Measurements from ENCODE around the gene CAB39. TPM values are rescaled to one million over a fixed set of nuclear protein-coding genes. Genes with fewer than 3 reads are reported as not detected.

Gene CAB39
- total and polyA plus RNA-seq, 8 donors: 9.9 to 41.6 (median 21.0) TPM

DNA sequence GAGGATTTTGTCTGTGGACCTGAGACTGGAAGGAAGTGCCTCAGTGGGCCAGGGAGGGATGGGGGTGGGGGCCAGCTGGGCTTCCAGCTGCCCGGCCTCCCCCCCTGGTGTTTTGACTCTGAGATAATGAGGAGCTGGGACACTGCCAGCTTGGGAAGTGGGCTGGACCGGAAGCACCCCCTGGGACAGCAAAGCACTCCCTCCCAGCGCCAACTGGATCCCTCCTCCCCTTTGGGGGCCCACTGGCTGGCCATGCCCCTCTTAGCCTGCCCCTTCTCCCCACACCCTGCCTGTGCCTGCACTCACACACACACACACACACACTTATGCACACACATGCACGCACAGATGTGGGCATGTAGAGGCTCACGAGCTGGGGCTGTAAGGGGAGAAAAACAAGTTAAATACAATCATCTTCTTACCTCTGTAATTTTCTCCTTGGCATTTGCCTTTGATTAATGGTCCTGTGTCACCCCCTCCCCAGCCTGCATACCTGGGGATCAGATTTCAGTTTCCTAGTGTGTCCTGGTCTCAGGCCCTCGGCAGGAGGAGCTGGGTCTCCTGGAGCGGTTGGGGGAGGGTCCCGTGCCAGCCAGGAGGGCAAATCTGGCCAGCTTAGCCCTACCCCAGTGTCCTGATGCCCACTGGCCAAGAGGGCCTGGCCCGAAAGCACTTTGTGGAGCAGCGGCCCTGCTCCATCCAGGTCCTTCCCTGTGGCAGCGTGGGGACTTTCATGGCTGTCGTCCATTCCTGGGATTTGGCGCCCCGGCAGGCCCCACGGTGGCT is 155.7 kb downstream of the CAB39 start:
- intact Hi-C loops (cut with DNase I): no loop called here
- no peak overlapping the region for H3K4me3 ChIP-seq
- no peaks in the 10 kb centered on the region for H3K36me3 ChIP-seq
- FAIRE-seq (no peak), ATAC-seq (no peak), DNase-seq (peak in 1 of 6 donors; percentile 57)
- H3K27ac ChIP-seq: no peak overlapping the region
- no peaks in the 10 kb centered on the region for H3K27me3 ChIP-seq
- TF ChIP-seq, protein P1, sequence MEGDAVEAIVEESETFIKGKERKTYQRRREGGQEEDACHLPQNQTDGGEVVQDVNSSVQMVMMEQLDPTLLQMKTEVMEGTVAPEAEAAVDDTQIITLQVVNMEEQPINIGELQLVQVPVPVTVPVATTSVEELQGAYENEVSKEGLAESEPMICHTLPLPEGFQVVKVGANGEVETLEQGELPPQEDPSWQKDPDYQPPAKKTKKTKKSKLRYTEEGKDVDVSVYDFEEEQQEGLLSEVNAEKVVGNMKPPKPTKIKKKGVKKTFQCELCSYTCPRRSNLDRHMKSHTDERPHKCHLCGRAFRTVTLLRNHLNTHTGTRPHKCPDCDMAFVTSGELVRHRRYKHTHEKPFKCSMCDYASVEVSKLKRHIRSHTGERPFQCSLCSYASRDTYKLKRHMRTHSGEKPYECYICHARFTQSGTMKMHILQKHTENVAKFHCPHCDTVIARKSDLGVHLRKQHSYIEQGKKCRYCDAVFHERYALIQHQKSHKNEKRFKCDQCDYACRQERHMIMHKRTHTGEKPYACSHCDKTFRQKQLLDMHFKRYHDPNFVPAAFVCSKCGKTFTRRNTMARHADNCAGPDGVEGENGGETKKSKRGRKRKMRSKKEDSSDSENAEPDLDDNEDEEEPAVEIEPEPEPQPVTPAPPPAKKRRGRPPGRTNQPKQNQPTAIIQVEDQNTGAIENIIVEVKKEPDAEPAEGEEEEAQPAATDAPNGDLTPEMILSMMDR (IDR thresholded peaks at IDR 0.05): no peak
- peaks cover 0 to 14% (median 9%) of the 10 kb centered on the region in 3 donors for H3K4me1 ChIP-seq
- no peaks in the 10 kb centered on the region for H3K9me3 ChIP-seq
- 70 to 73% methylated on average over 15 of the region's 15 CpGs for WGBS, 2 donors

DNA sequence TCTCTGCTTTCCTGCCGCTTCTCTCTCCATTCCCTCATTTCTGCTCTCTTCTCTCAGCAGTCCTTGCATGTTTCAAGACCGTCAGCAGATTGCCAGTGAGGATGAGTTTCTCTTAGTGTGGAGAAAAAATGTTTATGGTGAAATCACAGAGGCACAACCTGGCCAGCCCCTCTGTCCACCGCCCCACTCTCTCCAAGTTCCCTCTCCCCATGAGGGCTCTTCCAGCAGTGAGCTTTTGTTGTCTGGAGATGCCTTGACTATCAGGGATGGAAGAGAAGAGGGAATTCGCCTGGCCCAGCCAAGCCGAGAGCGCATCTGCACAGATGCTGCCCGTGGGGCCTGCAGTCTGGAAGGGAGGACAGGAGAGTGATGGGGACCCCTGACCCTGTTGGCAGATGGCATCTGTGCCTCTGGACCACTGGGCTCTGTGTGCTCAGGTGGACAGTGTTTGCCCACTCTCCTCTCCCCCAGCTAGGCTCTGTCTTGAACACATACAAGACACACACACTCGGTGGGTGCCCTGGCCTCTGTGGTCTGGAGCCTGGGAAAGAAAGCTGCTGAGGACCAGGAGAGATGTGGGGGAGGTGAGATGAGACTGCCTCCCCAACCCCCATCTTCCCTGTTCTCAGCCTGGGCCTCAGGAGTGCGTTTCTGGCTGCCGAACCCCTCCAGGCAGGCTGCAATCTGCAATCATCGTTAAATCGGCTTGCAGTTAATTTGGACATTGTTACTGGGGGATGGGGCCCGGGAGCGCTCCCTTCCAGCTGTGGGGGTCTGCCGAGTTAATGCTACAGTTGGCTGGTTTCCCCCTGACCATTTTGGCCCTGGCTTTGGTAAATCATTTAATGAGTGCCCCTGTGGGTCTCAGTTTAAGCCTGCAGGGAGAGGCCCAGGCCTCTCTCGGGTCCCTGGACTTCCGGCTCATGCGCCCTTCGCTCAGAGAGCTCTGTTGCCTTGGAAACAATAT is 156.6 kb downstream of the CAB39 start:
- DNase-seq (no peak), FAIRE-seq (no peak), ATAC-seq (no peak)
- no peaks in the 10 kb centered on the region for H3K27me3 ChIP-seq
- no peak overlapping the region for H3K27ac ChIP-seq
- H3K4me1 ChIP-seq: peaks cover 0 to 14% (median 9%) of the 10 kb centered on the region in 3 donors
- intact Hi-C loops (cut with DNase I): no loop called here
- WGBS, 2 donors: 82 to 85% methylated on average over 19 of the region's 19 CpGs
- TF ChIP-seq, protein P1 (IDR thresholded peaks at IDR 0.05): no peak
- no peaks in the 10 kb centered on the region for H3K9me3 ChIP-seq
- no peaks in the 10 kb centered on the region for H3K36me3 ChIP-seq
- H3K4me3 ChIP-seq: no peak overlapping the region

GRCh38 chr2:230869914-230870543 is 157.4 kb downstream of the CAB39 start:
- no peak overlapping the region for H3K27ac ChIP-seq
- no peak overlapping the region for H3K4me3 ChIP-seq
- DNase-seq (no peak), FAIRE-seq (no peak), ATAC-seq (no peak)
- WGBS, 2 donors: 85 to 94% methylated on average over 11 of the region's 11 CpGs
- TF ChIP-seq, protein P1 (IDR thresholded peaks at IDR 0.05): no peak
- peaks cover 0 to 14% (median 9%) of the 10 kb centered on the region in 3 donors for H3K4me1 ChIP-seq
- no peaks in the 10 kb centered on the region for H3K36me3 ChIP-seq
- H3K27me3 ChIP-seq: no peaks in the 10 kb centered on the region
- intact Hi-C loops (cut with DNase I): no loop called here
- no peaks in the 10 kb centered on the region for H3K9me3 ChIP-seq

Other genes starting within 250 kb of the CAB39 start
- gene ITM2C, start 152.1 kb downstream of the CAB39 start, total RNA-seq: 10 to 100 TPM; 26.2 to 68.7 (median 40.3) TPM
- 10 to 100 TPM; 39.0 to 96.3 TPM for gene ITM2C, start 152.1 kb downstream of the CAB39 start, polyA plus RNA-seq
- gene GPR55, start 212.4 kb downstream of the CAB39 start, total RNA-seq: under 1 TPM in 4 of 6 donors, not detected in 2; 0.03 to 0.12 (median 0.06) TPM
- under 1 TPM in 1 of 2 donors, not detected in 1; 0.02 TPM for gene GPR55, start 212.4 kb downstream of the CAB39 start, polyA plus RNA-seq